Ectodermal cell (in vitro differentiated cells): ENCODE data around the gene MINDY3.

Experiments used
- H3K27ac ChIP-seq: 2 replicates; pipeline ENCODE4 v1.7.0; 2013; ENCODE audit warnings: mild to moderate bottlenecking, low read depth, low read length; ENCODE audit not compliant: insufficient read depth, poor library complexity, severe bottlenecking
- H3K27me3 ChIP-seq: 2 replicates; pipeline ENCODE4 v1.7.0; 2013; ENCODE audit warnings: mild to moderate bottlenecking, low read length; ENCODE audit not compliant: insufficient read depth, control insufficient read depth, poor library complexity, severe bottlenecking
- H3K36me3 ChIP-seq: one replicate; pipeline ENCODE4 v1.7.0; 2013; ENCODE audit warnings: low read length; ENCODE audit not compliant: control insufficient read depth, insufficient read depth
- H3K4me1 ChIP-seq: one replicate; pipeline ENCODE4 v1.7.0; 2013; ENCODE audit warnings: low read length; ENCODE audit not compliant: control insufficient read depth, insufficient read depth
- H3K4me3 ChIP-seq: 2 replicates; pipeline ENCODE4 v1.7.0; 2013; ENCODE audit warnings: low read depth, low read length, control low read depth; ENCODE audit not compliant: insufficient read depth
- H3K9me3 ChIP-seq: 2 replicates; pipeline ENCODE4 v1.7.0; 2013; ENCODE audit warnings: mild to moderate bottlenecking, low read length, moderate library complexity; ENCODE audit not compliant: control insufficient read depth
- WGBS, 2 experiments: methylation state at CpG; one replicate each; pipeline ENCODE4 v1.1.7; 2013; ENCODE audit warnings: missing lambda C conversion rate in 2 of 2; 5-methylcytosine and 5-hydroxymethylcytosine counted together

The MINDY3 gene

GRCh38 chr10:15813415-15813814, 46.9 kb downstream of the MINDY3 start:
- Histone ChIP-seq H3K9me3 (no peaks in the 10 kb centered on the region), H3K36me3 (no peaks in the 10 kb centered on the region), H3K27ac (no peak overlapping the region), H3K4me1 (no peaks in the 10 kb centered on the region), H3K4me3 (no peak overlapping the region), H3K27me3 (no peaks in the 10 kb centered on the region)
- WGBS, 2 experiments = 96 to 100% methylated on average over 1 to 3 of the region's 3 CpGs

DNA sequence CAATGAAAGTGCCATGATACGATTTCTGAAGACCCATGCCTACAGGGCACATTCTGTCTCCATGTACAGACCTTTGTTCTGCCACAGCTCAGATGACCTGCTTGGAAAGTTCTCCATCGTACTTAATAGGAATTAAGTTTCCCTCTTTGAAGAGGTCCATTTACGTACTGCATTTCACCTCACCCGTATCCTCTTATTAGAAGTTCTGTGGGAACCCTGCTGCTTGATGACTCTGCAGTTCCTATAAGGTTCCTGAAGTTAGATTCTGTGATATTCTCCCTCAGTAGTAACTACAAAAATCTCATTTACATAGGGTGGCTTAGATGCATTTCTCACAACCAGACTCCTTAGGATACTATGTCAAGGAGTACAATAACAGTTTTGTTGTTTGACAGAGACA, 50.9 kb downstream of the MINDY3 start:
- Histone ChIP-seq H3K36me3 (no peaks in the 10 kb centered on the region), H3K27me3 (no peaks in the 10 kb centered on the region), H3K4me1 (no peaks in the 10 kb centered on the region), H3K4me3 (no peak overlapping the region), H3K27ac (no peak overlapping the region), H3K9me3 (no peaks in the 10 kb centered on the region)
- WGBS, 2 experiments = 88 to 95% methylated on average over 4 of the region's 4 CpGs

GRCh38 chr10:15808204-15808797, 52.0 kb downstream of the MINDY3 start:
- Histone ChIP-seq H3K36me3 (no peaks in the 10 kb centered on the region), H3K4me3 (no peak overlapping the region), H3K27ac (peak overlapping the region; percentile 19), H3K4me1 (no peaks in the 10 kb centered on the region), H3K9me3 (no peaks in the 10 kb centered on the region), H3K27me3 (no peaks in the 10 kb centered on the region)
- WGBS, 2 experiments = 91 to 92% methylated on average over 6 to 7 of the region's 7 CpGs

- no peaks in the 10 kb centered on the region for H3K27me3 ChIP-seq
- H3K4me3 ChIP-seq = no peak overlapping the region
- H3K27ac ChIP-seq = no peak overlapping the region
- no peaks in the 10 kb centered on the region for H3K9me3 ChIP-seq
- 90 to 95% methylated on average over 5 of the region's 5 CpGs for whole genome bisulfite sequencing, 2 experiments
- no peaks in the 10 kb centered on the region for H3K4me1 ChIP-seq
- H3K36me3 ChIP-seq = no peaks in the 10 kb centered on the region
Observed at GRCh38 chr10:15805395-15806058, 54.8 kb downstream of the MINDY3 start.

GRCh38 chr10:15804109-15804508, 56.2 kb downstream of the MINDY3 start:
- no peaks in the 10 kb centered on the region for H3K9me3 ChIP-seq
- H3K4me1 ChIP-seq = no peaks in the 10 kb centered on the region
- no peaks in the 10 kb centered on the region for H3K27me3 ChIP-seq
- no peak overlapping the region for H3K27ac ChIP-seq
- no peaks in the 10 kb centered on the region for H3K36me3 ChIP-seq
- H3K4me3 ChIP-seq = no peak overlapping the region
- 92 to 98% methylated on average over 4 of the region's 4 CpGs for WGBS, 2 experiments

DNA sequence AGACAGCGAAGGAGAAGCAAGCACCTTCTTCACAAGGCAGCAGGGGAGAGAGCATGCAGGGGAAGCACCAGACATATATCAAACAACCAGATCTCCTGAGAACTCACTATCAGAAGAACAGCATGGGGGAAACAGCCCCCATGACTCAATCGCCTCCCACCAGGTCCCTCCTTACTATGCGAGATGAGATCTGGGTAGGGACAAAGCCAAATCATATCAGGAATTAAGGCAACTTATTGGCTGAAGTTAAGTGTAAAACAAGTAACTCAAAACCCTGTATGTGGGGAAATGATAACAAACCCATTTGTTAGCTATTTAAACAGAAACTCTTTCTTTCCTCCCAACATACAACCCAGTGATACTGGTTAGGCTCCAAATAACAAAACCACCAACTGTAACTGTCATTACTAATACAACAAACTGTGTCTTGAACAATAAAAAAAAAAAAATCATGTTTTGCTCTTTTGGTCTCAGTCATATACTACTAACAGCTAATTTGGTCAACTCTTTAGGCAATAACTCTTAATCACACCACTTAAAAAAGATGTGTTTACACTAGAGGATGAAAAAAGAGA, 57.8 kb downstream of the MINDY3 start:
- no peaks in the 10 kb centered on the region for H3K4me1 ChIP-seq
- no peaks in the 10 kb centered on the region for H3K9me3 ChIP-seq
- H3K4me3 ChIP-seq = no peak overlapping the region
- H3K27me3 ChIP-seq = no peaks in the 10 kb centered on the region
- WGBS, 2 experiments = 47 to 63% methylated on average over 3 of the region's 3 CpGs
- H3K27ac ChIP-seq = no peak overlapping the region
- H3K36me3 ChIP-seq = no peaks in the 10 kb centered on the region

DNA sequence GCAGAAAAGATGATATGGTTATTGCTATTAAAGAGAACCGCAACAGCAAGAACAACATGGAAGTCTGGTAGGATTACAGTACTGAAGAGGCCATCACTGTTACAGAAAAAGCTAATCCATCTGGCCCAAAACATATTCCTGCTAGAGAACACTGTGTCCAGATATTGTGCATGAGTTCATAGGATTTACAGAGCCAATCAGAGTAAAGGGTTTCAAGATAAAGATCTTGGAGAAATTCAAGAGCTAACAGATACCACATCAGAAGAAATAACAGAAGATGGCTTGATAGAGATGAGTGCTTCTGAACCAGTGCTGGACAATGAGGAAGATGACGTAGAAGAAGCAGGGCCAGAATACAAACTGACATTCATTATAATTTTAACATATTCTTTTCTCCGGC, 58.7 kb downstream of the MINDY3 start:
- Histone ChIP-seq H3K4me3 (no peak overlapping the region), H3K4me1 (no peaks in the 10 kb centered on the region), H3K36me3 (no peaks in the 10 kb centered on the region), H3K9me3 (no peaks in the 10 kb centered on the region), H3K27ac (no peak overlapping the region), H3K27me3 (no peaks in the 10 kb centered on the region)
- WGBS, 2 experiments = 87 to 90% methylated on average over 2 of the region's 3 CpGs

GRCh38 chr10:15801147-15801546, 59.2 kb downstream of the MINDY3 start:
- Histone ChIP-seq H3K36me3 (no peaks in the 10 kb centered on the region), H3K9me3 (no peaks in the 10 kb centered on the region), H3K4me1 (no peaks in the 10 kb centered on the region), H3K27ac (no peak overlapping the region), H3K27me3 (no peaks in the 10 kb centered on the region), H3K4me3 (no peak overlapping the region)
- WGBS, 2 experiments = 90 to 95% methylated on average over 1 of the region's 1 CpG

DNA sequence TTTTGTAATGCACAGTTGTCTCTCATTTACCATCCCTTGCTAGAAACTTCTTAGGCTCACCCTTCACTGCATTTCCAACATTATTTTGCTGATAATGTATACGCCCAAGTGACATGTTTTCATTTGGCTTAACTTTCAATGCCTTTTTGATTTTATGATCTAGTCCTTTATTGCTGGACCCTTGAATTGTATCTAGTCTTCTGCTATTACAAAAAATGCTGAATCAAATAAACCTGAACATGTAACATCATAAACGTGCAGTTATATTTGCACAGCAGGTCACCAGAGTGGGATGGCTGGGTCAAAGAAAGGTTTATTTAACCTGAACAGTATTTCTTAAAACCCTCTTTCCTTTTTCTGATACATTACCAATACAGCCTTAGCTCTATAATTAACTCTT, 63.0 kb downstream of the MINDY3 start:
- Histone ChIP-seq H3K27ac (no peak overlapping the region), H3K36me3 (no peaks in the 10 kb centered on the region), H3K27me3 (no peaks in the 10 kb centered on the region), H3K4me1 (no peaks in the 10 kb centered on the region), H3K9me3 (no peaks in the 10 kb centered on the region), H3K4me3 (no peak overlapping the region)
- WGBS, 2 experiments = 87 to 100% methylated on average over 2 of the region's 2 CpGs

DNA sequence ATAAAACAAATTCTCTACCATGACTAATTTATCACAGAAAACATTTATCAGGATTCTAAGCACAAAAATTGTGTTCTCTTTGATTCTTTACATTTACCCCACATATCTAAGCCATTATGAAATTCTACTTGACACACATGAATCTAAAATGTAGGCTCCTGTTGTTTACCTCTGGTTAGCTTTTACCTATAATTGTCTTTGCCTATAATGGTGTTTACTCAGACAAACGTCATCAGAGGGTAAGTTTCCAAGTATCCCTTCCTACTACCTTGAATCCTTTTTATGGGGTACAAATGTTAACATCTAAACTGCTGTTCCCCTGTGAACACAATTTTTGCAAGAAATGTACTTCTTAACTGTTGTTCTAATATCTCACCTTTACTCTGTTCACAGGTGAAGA, 63.5 kb downstream of the MINDY3 start:
- Histone ChIP-seq H3K27me3 (no peaks in the 10 kb centered on the region), H3K27ac (no peak overlapping the region), H3K9me3 (no peaks in the 10 kb centered on the region), H3K36me3 (no peaks in the 10 kb centered on the region), H3K4me1 (no peaks in the 10 kb centered on the region), H3K4me3 (no peak overlapping the region)
- 71 to 96% methylated on average over 1 of the region's 1 CpG for WGBS, 2 experiments
